Stimulated activated CD4-positive, alpha-beta T cell treated with anti-CD3 and anti-CD28 coated beads, Interleukin-15, amount 100 ng/mL, for 24 hours (primary cell): ENCODE results near the gene COP1.

Experiments
- DNase-seq: peaks from one replicate; pipeline ENCODE4 v3.0.0-alpha.2; 2020

Gene COP1

GRCh38 chr1:175944591-175944990 lies 262.5 kb downstream of the COP1 start:
- DNase-seq, result no peak

GRCh38 chr1:175941164-175941563 lies 265.9 kb downstream of the COP1 start:
- DNase-seq, result no peak

GRCh38 chr1:175936736-175937135 lies 270.4 kb downstream of the COP1 start:
- no peak for DNase-seq

- DNase-seq, result no peak
These were observed 271.4 kb downstream of the COP1 start for GRCh38 chr1:175935566-175936115.

GRCh38 chr1:175935166-175935565 lies 271.9 kb downstream of the COP1 start:
- no peak for DNase-seq

GRCh38 chr1:175933801-175934200 lies 273.3 kb downstream of the COP1 start:
- DNase-seq, result no peak

- DNase-seq, result no peak
These were observed 279.1 kb downstream of the COP1 start for GRCh38 chr1:175927944-175928343.

- DNase-seq, result no peak
These were observed 284.7 kb downstream of the COP1 start for GRCh38 chr1:175922254-175922881.

- DNase-seq, result no peak
These were observed 286.7 kb downstream of the COP1 start for GRCh38 chr1:175920381-175920780.

GRCh38 chr1:175919001-175919400 lies 288.1 kb downstream of the COP1 start:
- DNase-seq, result no peak

GRCh38 chr1:175918364-175918801 lies 288.7 kb downstream of the COP1 start:
- DNase-seq, result no peak

GRCh38 chr1:175914115-175914514 lies 293.0 kb downstream of the COP1 start:
- no peak for DNase-seq

GRCh38 chr1:175911138-175911537 lies 295.9 kb downstream of the COP1 start:
- DNase-seq, result no peak

GRCh38 chr1:175906370-175906769 lies 300.7 kb downstream of the COP1 start:
- DNase-seq, result no peak

- DNase-seq, result no peak
These were observed 302.3 kb downstream of the COP1 start for GRCh38 chr1:175904808-175905207.

- no peak for DNase-seq
These were observed 304.8 kb downstream of the COP1 start for GRCh38 chr1:175902281-175902680.

- DNase-seq, result no peak
These were observed 305.8 kb downstream of the COP1 start for GRCh38 chr1:175901076-175901836.

- DNase-seq, result no peak
These were observed 306.9 kb downstream of the COP1 start for GRCh38 chr1:175900171-175900570.

- DNase-seq, result no peak
These were observed 311.1 kb downstream of the COP1 start for GRCh38 chr1:175895966-175896365.
